ENCODE measurements around the gene DBNDD1. TPM values are rescaled to one million over a fixed set of nuclear protein-coding genes. Genes with fewer than 3 reads are reported as not detected.
"Not testable (repeated sequence)": the region's sequence is repeated elsewhere in the genome, so short reads cannot be mapped to it uniquely, and the experiment has no call there.

Gene DBNDD1
- 10 to 100 TPM in 3 of 4 donors, 1 to 10 TPM in 1; 2.7 to 14.4 (median 12.6) TPM for polyA plus RNA-seq (ENCODE audit: insufficient read length in 4 of 4)

- DNase-seq (ENCODE audit: low read depth in 4 of 4, low spot score in 3 of 4): no peak
These were observed at the start of gene DBNDD1 for GRCh38 chr16:90018652-90019542. DBNDD1 (minus strand) TSS chr16:90019456; CDS start chr16:90019341, 115 bp downstream.

- DNase-seq (ENCODE audit: low read depth in 4 of 4, low spot score in 3 of 4): no peak
These were observed 42.2 kb upstream of the DBNDD1 start for GRCh38 chr16:90061437-90061836.

- no peak for DNase-seq (ENCODE audit: low read depth in 4 of 4, low spot score in 3 of 4)
These were observed 38.5 kb upstream of the DBNDD1 start for GRCh38 chr16:90057738-90058173.

GRCh38 chr16:90056521-90056920, 37.3 kb upstream of the DBNDD1 start:
- not testable (repeated sequence) for DNase-seq (ENCODE audit: low read depth in 4 of 4, low spot score in 3 of 4)

- DNase-seq (ENCODE audit: low read depth in 4 of 4, low spot score in 3 of 4): no peak
These were observed 36.1 kb upstream of the DBNDD1 start for GRCh38 chr16:90055371-90055770.

GRCh38 chr16:90054554-90054953, 35.3 kb upstream of the DBNDD1 start:
- no peak for DNase-seq (ENCODE audit: low read depth in 4 of 4, low spot score in 3 of 4)

GRCh38 chr16:90053902-90054500, 34.7 kb upstream of the DBNDD1 start:
- no peak for DNase-seq (ENCODE audit: low read depth in 4 of 4, low spot score in 3 of 4)

GRCh38 chr16:90050969-90051368, 31.7 kb upstream of the DBNDD1 start:
- no peak for DNase-seq (ENCODE audit: low read depth in 4 of 4, low spot score in 3 of 4)

- DNase-seq (ENCODE audit: low read depth in 4 of 4, low spot score in 3 of 4): no peak
These were observed 29.6 kb upstream of the DBNDD1 start for GRCh38 chr16:90048737-90049330.

- no peak for DNase-seq (ENCODE audit: low read depth in 4 of 4, low spot score in 3 of 4)
These were observed 29.1 kb upstream of the DBNDD1 start for GRCh38 chr16:90048347-90048722.

- no peak for DNase-seq (ENCODE audit: low read depth in 4 of 4, low spot score in 3 of 4)
These were observed 28.6 kb upstream of the DBNDD1 start for GRCh38 chr16:90047714-90048346.

GRCh38 chr16:90046971-90047713, 27.9 kb upstream of the DBNDD1 start:
- peak in 3 of 4 donors; percentile 57 to 70 (median 68) for DNase-seq (ENCODE audit: low read depth in 4 of 4, low spot score in 3 of 4)

GRCh38 chr16:90046122-90046970, 27.1 kb upstream of the DBNDD1 start:
- DNase-seq (ENCODE audit: low read depth in 4 of 4, low spot score in 3 of 4): peak in 1 of 4 donors; percentile 51

GRCh38 chr16:90044111-90044551, 24.9 kb upstream of the DBNDD1 start:
- DNase-seq (ENCODE audit: low read depth in 4 of 4, low spot score in 3 of 4): no peak

- DNase-seq (ENCODE audit: low read depth in 4 of 4, low spot score in 3 of 4): no peak
These were observed 24.3 kb upstream of the DBNDD1 start for GRCh38 chr16:90043526-90043925.

GRCh38 chr16:90042946-90043514, 23.8 kb upstream of the DBNDD1 start:
- DNase-seq (ENCODE audit: low read depth in 4 of 4, low spot score in 3 of 4): no peak

- DNase-seq (ENCODE audit: low read depth in 4 of 4, low spot score in 3 of 4): no peak
These were observed 22.7 kb upstream of the DBNDD1 start for GRCh38 chr16:90041896-90042473.

- DNase-seq (ENCODE audit: low read depth in 4 of 4, low spot score in 3 of 4): no peak
These were observed 21.1 kb upstream of the DBNDD1 start for GRCh38 chr16:90040152-90041023.

Measured in left renal pelvis (tissue), 4 donors.